B cell (primary cell): ENCODE results near the gene KCNJ16. TPM values are rescaled to one million over a fixed set of nuclear protein-coding genes. Genes with fewer than 3 reads are reported as not detected.

Experiments used
- ATAC-seq: fragments of 200-7000 bp; cut with Tn5 transposase; one replicate; pipeline ENCODE4 v1.10.0; 2021; ENCODE audit warnings: low read depth, mild to moderate bottlenecking, moderate number of reproducible peaks, moderate library complexity
- CTCF ChIA-PET: fragments of 350-600 bp; sonication (Branson Sonifier 250); formaldehyde crosslinking; loops from one replicate; lab custom pipeline; 2021; ENCODE audit warnings: antibody characterized with exemption, inconsistent platforms; lab: Charles Lee
- POLR2A ChIA-PET: fragments of 350-600 bp; sonication (Branson Sonifier 250); formaldehyde crosslinking; loops from one replicate; lab custom pipeline; 2021; ENCODE audit warnings: antibody characterized with exemption; lab: Charles Lee
- DNase-seq: peaks from one replicate; pipeline ENCODE4 v3.0.0; 2013
- H2AFZ ChIP-seq: 2 replicates; pipeline ENCODE4 v1.6.1; 2012; ENCODE audit warnings: mild to moderate bottlenecking, low read depth, low read length; ENCODE audit not compliant: insufficient read depth, poor library complexity, severe bottlenecking
- H3K27ac ChIP-seq, 2 donors: 1 replicate in 1 of 2; 2 replicates in 1 of 2; pipeline ENCODE4 v1.5.1; 2012 to 2013; ENCODE audit warnings: low read length in 2 of 2, mild to moderate bottlenecking in 2 of 2, moderate library complexity in 1 of 2
- H3K27me3 ChIP-seq, 4 experiments: fragments of 200-600 bp in 1 of 4; sonication (generic) in 1 of 4; replicated peaks in 1 of 4; 1 replicate in 2 of 4; 2 replicates in 2 of 4; pipeline versions ENCODE4 v1.6.1 to v1.7.0; 2013 to 2016; ENCODE audit warnings: low read length in 3 of 4, mild to moderate bottlenecking in 2 of 4, mixed read lengths in 1 of 4, moderate library complexity in 1 of 4; ENCODE audit not compliant: insufficient read depth in 4 of 4, control insufficient read depth in 3 of 4; ENCODE audit errors: control extremely low read depth in 1 of 4
- H3K36me3 ChIP-seq, 2 experiments: replicated peaks in 1 of 2; 1 replicate in 1 of 2; 2 replicates in 1 of 2; pipeline versions ENCODE4 v1.6.1 to v1.7.1; 2013; ENCODE audit warnings: low read length in 1 of 2; ENCODE audit not compliant: insufficient read depth in 2 of 2, control insufficient read depth in 1 of 2; ENCODE audit errors: control extremely low read depth in 1 of 2, extremely low read depth in 1 of 2
- H3K4me1 ChIP-seq, 2 donors: fragments of 200-600 bp in 1 of 2; sonication (generic) in 1 of 2; 1 replicate in 1 of 2; 2 replicates in 1 of 2; pipeline versions ENCODE4 v1.5.1 to v1.6.1; 2013 to 2017; ENCODE audit warnings: low read length in 2 of 2; ENCODE audit not compliant: control insufficient read depth in 2 of 2, insufficient read depth in 2 of 2
- H3K4me2 ChIP-seq: replicated peaks from 2 replicates; pipeline ENCODE3; 2012; ENCODE audit warnings: mild to moderate bottlenecking, low read depth, low read length; ENCODE audit not compliant: poor library complexity, severe bottlenecking
- H3K4me3 ChIP-seq, 5 experiments: fragments of 200-600 bp in 1 of 5; sonication (generic) in 1 of 5; 1 replicate in 3 of 5; 2 replicates in 2 of 5; pipeline versions ENCODE4 v1.5.1 to v1.7.0; 2011 to 2016; ENCODE audit warnings: low read length in 4 of 5, mild to moderate bottlenecking in 4 of 5, low read depth in 2 of 5, control low read depth in 1 of 5, moderate library complexity in 1 of 5; ENCODE audit not compliant: insufficient read depth in 1 of 5; ENCODE audit errors: control extremely low read depth in 1 of 5, extremely low read depth in 1 of 5
- H3K79me2 ChIP-seq: fragments of 200-600 bp; sonication (generic); one replicate; pipeline ENCODE4 v1.6.0; 2016; ENCODE audit warnings: low read length; ENCODE audit not compliant: control insufficient read depth, insufficient read depth
- H3K9ac ChIP-seq: fragments of 200-600 bp; sonication (generic); 2 replicates; pipeline ENCODE4 v1.6.1; 2017; ENCODE audit warnings: mild to moderate bottlenecking, low read length, moderate library complexity
- H3K9me3 ChIP-seq, 3 donors: one replicate each; pipeline versions ENCODE4 v1.6.1 to v1.7.1; 2013; ENCODE audit warnings: low read length in 2 of 3; ENCODE audit not compliant: control insufficient read depth in 2 of 3, insufficient read depth in 1 of 3; ENCODE audit errors: control extremely low read depth in 1 of 3
- H4K20me1 ChIP-seq: 2 replicates; pipeline ENCODE4 v1.6.0; 2012; ENCODE audit warnings: mild to moderate bottlenecking, low read length; ENCODE audit not compliant: insufficient read depth, control insufficient read depth, poor library complexity, severe bottlenecking
- H3K27ac Mint-ChIP-seq: one replicate; pipeline ENCODE4 v1.8.0; 2021; ENCODE audit warnings: mixed read lengths
- H3K27me3 Mint-ChIP-seq: one replicate; pipeline ENCODE4 v1.8.0; 2021; ENCODE audit warnings: mixed read lengths
- H3K4me1 Mint-ChIP-seq: one replicate; pipeline ENCODE4 v1.8.0; 2021; ENCODE audit warnings: mixed read lengths
- H3K4me3 Mint-ChIP-seq: one replicate; pipeline ENCODE4 v1.8.0; 2021; ENCODE audit warnings: mixed read lengths
- H3K9me3 Mint-ChIP-seq: one replicate; pipeline ENCODE4 v1.8.0; 2022; ENCODE audit warnings: mixed read lengths; ENCODE audit not compliant: insufficient read depth
- EZH2 ChIP-seq: IDR thresholded peaks from 2 replicates; pipeline ENCODE4 v1.6.1; 2012; ENCODE audit warnings: borderline replicate concordance, low read depth, mild to moderate bottlenecking, moderate library complexity, low read length; ENCODE audit not compliant: insufficient read depth, poor library complexity, severe bottlenecking
- WGBS: methylation state at CpG from one replicate; pipeline ENCODE4 v1.1.5; 2013; ENCODE audit warnings: missing lambda C conversion rate; ENCODE audit not compliant: insufficient coverage; 5-methylcytosine and 5-hydroxymethylcytosine counted together
- intact Hi-C: fragments of 100-400 bp; cut with micrococcal nuclease; formaldehyde crosslinking; loops from one replicate; pipeline ENCODE4 v1.10.0; 2022
- polyA plus RNA-seq: library from polyadenylated mRNA; depleted of rRNA; stranded (reverse); fragments of >200 nt; gene quantifications from 2 replicates; pipeline ENCODE4 v1.2.3, GENCODE V29; 2012
- total RNA-seq, 2 donors: library from RNA; stranded (reverse); fragments of 120-200 nt in 1 of 2; gene quantifications; 1 replicate in 1 of 2; 2 replicates in 1 of 2; pipeline versions ENCODE4 v1.2.3 to v1.2.4, GENCODE V29; 2013 to 2022
- TF ChIP-seq, protein P1 (sequence below): fragments of 200-600 bp; IDR thresholded peaks from one replicate; pipeline ENCODE4 v1.8.0; 2022; ENCODE audit warnings: antibody characterized with exemption, mild to moderate bottlenecking

KCNJ16 gene
- total and polyA plus RNA-seq, 2 donors (not counting 1 experiment from before 2014, with no cell fraction given), result not detected

DNA sequence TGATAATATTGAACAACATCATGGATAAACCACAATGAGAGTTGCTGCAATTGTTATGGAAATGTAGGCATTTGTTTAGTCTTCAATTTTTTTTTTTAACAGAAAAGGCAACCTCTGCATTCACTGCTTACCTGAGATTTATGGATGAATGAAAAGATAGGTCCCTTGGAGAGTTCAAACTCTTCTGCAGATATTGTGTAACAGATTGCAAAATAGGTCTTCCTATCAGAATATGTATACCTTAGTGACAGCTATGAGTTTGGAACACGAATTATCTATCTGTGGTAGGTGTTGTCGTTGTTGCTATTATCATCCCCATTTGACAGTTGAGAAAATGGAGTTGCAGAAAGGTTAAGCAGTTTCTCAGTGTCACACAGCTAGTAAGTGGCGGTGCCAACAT lies 1.2 kb upstream of the KCNJ16 start:
- H3K27ac Mint-ChIP-seq, result no peak overlapping the region
- no peak overlapping the region for H3K4me3 Mint-ChIP-seq
- Histone ChIP-seq H3K4me3 (no peak overlapping the region), H3K4me2 (no peak overlapping the region), H2AFZ (no peak overlapping the region), H3K4me1 (no peaks in the 10 kb centered on the region), H3K79me2 (no peaks in the 10 kb centered on the region), H4K20me1 (no peaks in the 10 kb centered on the region), H3K9ac (no peak overlapping the region), H3K27ac (no peak overlapping the region), H3K36me3 (no peaks in the 10 kb centered on the region), H3K27me3 (no peaks in the 10 kb centered on the region), H3K9me3 (no peaks in the 10 kb centered on the region)
- ATAC-seq (no peak), DNase-seq (no peak)
- POLR2A ChIA-PET, result no interaction called here
- 100% methylated on average over 2 of the region's 3 CpGs for WGBS
- intact Hi-C loops, result no loop called here
- no peaks in the 10 kb centered on the region for H3K4me1 Mint-ChIP-seq
- peaks cover 3% of the 10 kb centered on the region for H3K27me3 Mint-ChIP-seq
- TF ChIP-seq, protein P1, sequence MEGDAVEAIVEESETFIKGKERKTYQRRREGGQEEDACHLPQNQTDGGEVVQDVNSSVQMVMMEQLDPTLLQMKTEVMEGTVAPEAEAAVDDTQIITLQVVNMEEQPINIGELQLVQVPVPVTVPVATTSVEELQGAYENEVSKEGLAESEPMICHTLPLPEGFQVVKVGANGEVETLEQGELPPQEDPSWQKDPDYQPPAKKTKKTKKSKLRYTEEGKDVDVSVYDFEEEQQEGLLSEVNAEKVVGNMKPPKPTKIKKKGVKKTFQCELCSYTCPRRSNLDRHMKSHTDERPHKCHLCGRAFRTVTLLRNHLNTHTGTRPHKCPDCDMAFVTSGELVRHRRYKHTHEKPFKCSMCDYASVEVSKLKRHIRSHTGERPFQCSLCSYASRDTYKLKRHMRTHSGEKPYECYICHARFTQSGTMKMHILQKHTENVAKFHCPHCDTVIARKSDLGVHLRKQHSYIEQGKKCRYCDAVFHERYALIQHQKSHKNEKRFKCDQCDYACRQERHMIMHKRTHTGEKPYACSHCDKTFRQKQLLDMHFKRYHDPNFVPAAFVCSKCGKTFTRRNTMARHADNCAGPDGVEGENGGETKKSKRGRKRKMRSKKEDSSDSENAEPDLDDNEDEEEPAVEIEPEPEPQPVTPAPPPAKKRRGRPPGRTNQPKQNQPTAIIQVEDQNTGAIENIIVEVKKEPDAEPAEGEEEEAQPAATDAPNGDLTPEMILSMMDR, result no peak
- TF ChIP-seq EZH2, result no peak
- CTCF ChIA-PET, result no interaction called here
- no peaks in the 10 kb centered on the region for H3K9me3 Mint-ChIP-seq

DNA sequence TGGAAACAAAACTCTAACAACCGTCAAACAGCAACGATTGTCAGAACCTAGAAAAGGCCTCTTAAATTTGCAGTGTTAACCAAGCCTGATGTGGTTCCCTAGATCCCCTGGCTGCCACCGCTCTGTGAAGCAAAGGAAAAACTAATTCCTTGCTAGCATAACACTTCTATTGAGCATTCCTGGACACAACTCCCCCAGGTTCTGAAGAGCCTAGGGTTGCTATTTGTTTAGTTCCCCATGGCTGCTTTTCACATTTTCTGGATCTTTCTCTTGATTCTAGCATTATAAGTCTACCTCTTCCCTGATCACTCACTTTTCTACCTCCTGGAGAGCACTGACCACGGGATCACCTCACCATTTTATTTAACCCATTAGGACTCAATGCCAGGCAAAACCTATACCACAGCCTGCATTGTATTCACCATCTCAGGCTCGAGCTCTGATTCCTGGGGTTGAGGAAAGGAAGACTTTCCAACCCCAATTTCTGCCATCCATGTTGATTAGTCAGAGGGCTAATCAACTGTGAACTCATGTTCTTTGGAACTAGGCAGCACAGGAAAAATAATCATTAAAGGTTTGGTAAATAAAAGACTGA lies 692 bp upstream of the KCNJ16 start:
- Histone ChIP-seq H3K4me2 (no peak overlapping the region), H2AFZ (no peak overlapping the region), H3K4me3 (no peak overlapping the region), H3K27me3 (no peaks in the 10 kb centered on the region), H3K9me3 (no peaks in the 10 kb centered on the region), H3K9ac (no peak overlapping the region), H3K4me1 (no peaks in the 10 kb centered on the region), H3K36me3 (no peaks in the 10 kb centered on the region), H3K27ac (no peak overlapping the region), H4K20me1 (no peaks in the 10 kb centered on the region), H3K79me2 (no peaks in the 10 kb centered on the region)
- 76% methylated on average over 4 of the region's 5 CpGs for WGBS
- CTCF ChIA-PET, result no interaction called here
- ATAC-seq, result no peak
- intact Hi-C loops, result no loop called here
- H3K9me3 Mint-ChIP-seq, result no peaks in the 10 kb centered on the region
- no peak overlapping the region for H3K4me3 Mint-ChIP-seq
- H3K27me3 Mint-ChIP-seq, result peaks cover 3% of the 10 kb centered on the region
- no peaks in the 10 kb centered on the region for H3K4me1 Mint-ChIP-seq
- TF ChIP-seq, protein P1, result no peak
- TF ChIP-seq EZH2, result no peak
- no peak for DNase-seq
- POLR2A ChIA-PET, result no interaction called here
- H3K27ac Mint-ChIP-seq, result no peak overlapping the region
